ENCODE results near the gene ANKLE1. TPM values are rescaled to one million over a fixed set of nuclear protein-coding genes. Genes with fewer than 3 reads are reported as not detected.

ANKLE1 gene
- total and polyA plus RNA-seq, 10 of the 15 experiments (the other 5 are each of a cell fraction or from before 2014, with no cell fraction given) = 2.2 to 17.9 (median 10.9) TPM

GRCh38 chr19:17282488-17283125, 906 bp downstream of the ANKLE1 start (continued):
- TF ChIP-seq EP300 (IDR thresholded peaks at IDR 0.05; ENCODE audit: borderline replicate concordance in 1 of 2, control insufficient read depth in 1 of 2, low read depth in 2 of 2, low read length in 2 of 2) = no peak
- TF ChIP-seq FOXK2 (IDR thresholded peaks at IDR 0.05) = no peak
- no peak for TF ChIP-seq ZNF24 (IDR thresholded peaks at IDR 0.05)
- no peak for TF ChIP-seq CBFB (IDR thresholded peaks at IDR 0.05; ENCODE audit: low read depth)
- TF ChIP-seq HDGF (IDR thresholded peaks at IDR 0.05) = 0 out of 2 replicates have a peak, but pooled peaks have one; percentile 16
- no peak for TF ChIP-seq KDM1A (IDR thresholded peaks at IDR 0.05; ENCODE audit: borderline replicate concordance)
- no peak for TF ChIP-seq EGR1 (IDR thresholded peaks at IDR 0.05; ENCODE audit: borderline replicate concordance in 1 of 2, low read depth in 2 of 2, low read length in 2 of 2)
- TF ChIP-seq ZNF217 (IDR thresholded peaks at IDR 0.05) = peak; percentile 61; the same call in 1 of the 2 replicates
- TF ChIP-seq MXI1 (IDR thresholded peaks at IDR 0.05; ENCODE audit: low read depth, low read length) = peak; percentile 47; the same call in 1 of the 2 replicates
- 0 out of 2 replicates have a peak, but pooled peaks have one; percentile 42 for TF ChIP-seq SIN3A (IDR thresholded peaks at IDR 0.05; ENCODE audit: low read depth, low read length)
- no peak for TF ChIP-seq SKIL (IDR thresholded peaks at IDR 0.05; ENCODE audit: low read depth, poor library complexity, severe bottlenecking)
- TF ChIP-seq BHLHE40 (IDR thresholded peaks at IDR 0.05; ENCODE audit: borderline replicate concordance in 1 of 2, low read depth in 2 of 2, low read length in 1 of 2) = peak in 1 of 2 experiments; percentile 49; a peak in 2 of 4 replicates
- TF ChIP-seq BRCA1 (IDR thresholded peaks at IDR 0.05; ENCODE audit: low read depth, low read length) = no peak
- 0 out of 2 replicates have a peak, but pooled peaks have one; percentile 15 for TF ChIP-seq NRF1 (conservative IDR thresholded peaks at IDR 0.05; ENCODE audit: low read depth, low read length)
- TF ChIP-seq ESRRA (IDR thresholded peaks at IDR 0.05; ENCODE audit: low read length) = no peak
- no peak for TF ChIP-seq TCF7 (IDR thresholded peaks at IDR 0.05; ENCODE audit: borderline replicate concordance)
- TF ChIP-seq USF2 (IDR thresholded peaks at IDR 0.05; ENCODE audit: borderline replicate concordance, low read depth, low read length) = no peak
- TF ChIP-seq CBX5 (IDR thresholded peaks at IDR 0.05; ENCODE audit: low read depth) = no peak
- no peak for TF ChIP-seq MTA2 (IDR thresholded peaks at IDR 0.05; ENCODE audit: low read depth)
- TF ChIP-seq, protein P1, sequence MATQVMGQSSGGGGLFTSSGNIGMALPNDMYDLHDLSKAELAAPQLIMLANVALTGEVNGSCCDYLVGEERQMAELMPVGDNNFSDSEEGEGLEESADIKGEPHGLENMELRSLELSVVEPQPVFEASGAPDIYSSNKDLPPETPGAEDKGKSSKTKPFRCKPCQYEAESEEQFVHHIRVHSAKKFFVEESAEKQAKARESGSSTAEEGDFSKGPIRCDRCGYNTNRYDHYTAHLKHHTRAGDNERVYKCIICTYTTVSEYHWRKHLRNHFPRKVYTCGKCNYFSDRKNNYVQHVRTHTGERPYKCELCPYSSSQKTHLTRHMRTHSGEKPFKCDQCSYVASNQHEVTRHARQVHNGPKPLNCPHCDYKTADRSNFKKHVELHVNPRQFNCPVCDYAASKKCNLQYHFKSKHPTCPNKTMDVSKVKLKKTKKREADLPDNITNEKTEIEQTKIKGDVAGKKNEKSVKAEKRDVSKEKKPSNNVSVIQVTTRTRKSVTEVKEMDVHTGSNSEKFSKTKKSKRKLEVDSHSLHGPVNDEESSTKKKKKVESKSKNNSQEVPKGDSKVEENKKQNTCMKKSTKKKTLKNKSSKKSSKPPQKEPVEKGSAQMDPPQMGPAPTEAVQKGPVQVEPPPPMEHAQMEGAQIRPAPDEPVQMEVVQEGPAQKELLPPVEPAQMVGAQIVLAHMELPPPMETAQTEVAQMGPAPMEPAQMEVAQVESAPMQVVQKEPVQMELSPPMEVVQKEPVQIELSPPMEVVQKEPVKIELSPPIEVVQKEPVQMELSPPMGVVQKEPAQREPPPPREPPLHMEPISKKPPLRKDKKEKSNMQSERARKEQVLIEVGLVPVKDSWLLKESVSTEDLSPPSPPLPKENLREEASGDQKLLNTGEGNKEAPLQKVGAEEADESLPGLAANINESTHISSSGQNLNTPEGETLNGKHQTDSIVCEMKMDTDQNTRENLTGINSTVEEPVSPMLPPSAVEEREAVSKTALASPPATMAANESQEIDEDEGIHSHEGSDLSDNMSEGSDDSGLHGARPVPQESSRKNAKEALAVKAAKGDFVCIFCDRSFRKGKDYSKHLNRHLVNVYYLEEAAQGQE (IDR thresholded peaks at IDR 0.05; ENCODE audit: low read depth, low read length) = no peak
- no peak for TF ChIP-seq PML (IDR thresholded peaks at IDR 0.05; ENCODE audit: low read length)
- TF ChIP-seq MLLT1 (IDR thresholded peaks at IDR 0.05) = no peak
- no peak for TF ChIP-seq BACH1 (IDR thresholded peaks at IDR 0.05; ENCODE audit: borderline replicate concordance)
- no peak for TF ChIP-seq HCFC1 (IDR thresholded peaks at IDR 0.05; ENCODE audit: low read length)

Measured in GM12878 (cell line).